Stimulated activated CD8-positive, alpha-beta memory T cell treated with anti-CD3 and anti-CD28 coated beads, Interleukin-12 subunit alpha, Interleukin-12 subunit beta, amount 100 ng/mL, for 4 hours (primary cell): ENCODE results near the gene ITPKB.

ENCODE experiments used
- DNase-seq: peaks from one replicate; pipeline ENCODE4 v3.0.0-alpha.2; 2020; ENCODE audit warnings: low read depth

Gene ITPKB

DNA sequence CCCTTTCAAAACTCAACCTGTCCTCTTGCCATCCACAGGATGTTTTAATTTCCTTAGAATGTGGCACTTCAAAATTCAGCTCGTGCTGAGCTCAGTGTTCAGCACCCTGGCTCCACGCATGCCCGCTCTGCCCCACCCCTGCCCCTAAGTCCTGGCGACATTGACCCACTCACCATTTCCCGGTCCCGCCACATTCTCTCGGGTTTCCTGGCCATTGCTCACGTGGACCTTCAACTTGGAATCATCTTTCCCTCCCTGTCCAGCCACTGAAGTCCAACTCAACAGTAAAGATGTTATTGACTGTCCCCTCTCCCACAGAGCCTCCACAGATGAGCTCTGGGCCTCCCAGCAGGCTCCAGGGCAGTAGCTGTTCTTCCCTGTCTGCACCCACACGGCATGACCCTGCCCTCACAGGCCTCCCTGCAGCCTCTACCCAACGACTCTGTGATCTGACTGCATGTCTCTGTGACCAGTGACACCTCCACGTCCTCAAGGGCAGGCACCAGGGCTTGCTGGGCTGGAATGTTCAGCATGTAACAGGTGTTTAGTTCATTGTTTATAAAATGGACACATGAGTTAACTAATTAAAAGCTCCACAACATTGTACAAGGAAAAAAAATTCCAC lies 53.8 kb downstream of the ITPKB start:
- DNase-seq: no peak

DNA sequence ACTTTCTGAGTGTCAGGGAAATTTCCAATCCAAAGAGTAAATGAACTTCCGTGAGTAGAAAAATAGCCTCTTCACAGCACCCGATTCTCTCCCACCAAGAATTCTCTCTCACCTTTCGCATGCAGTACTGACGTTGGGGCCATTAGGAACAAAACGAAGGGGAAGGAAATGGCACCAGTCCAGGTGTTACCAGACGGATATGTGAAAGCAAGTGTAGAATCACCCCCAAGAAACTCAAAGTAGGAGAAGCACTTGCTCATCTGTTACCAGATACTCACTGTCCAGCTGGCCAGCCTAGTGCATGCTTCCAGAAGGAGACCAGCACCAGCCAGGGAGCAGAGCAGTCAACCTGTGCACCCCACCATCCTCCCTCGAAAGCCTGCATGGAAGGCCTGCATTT lies 55.1 kb downstream of the ITPKB start:
- DNase-seq: no peak

DNA sequence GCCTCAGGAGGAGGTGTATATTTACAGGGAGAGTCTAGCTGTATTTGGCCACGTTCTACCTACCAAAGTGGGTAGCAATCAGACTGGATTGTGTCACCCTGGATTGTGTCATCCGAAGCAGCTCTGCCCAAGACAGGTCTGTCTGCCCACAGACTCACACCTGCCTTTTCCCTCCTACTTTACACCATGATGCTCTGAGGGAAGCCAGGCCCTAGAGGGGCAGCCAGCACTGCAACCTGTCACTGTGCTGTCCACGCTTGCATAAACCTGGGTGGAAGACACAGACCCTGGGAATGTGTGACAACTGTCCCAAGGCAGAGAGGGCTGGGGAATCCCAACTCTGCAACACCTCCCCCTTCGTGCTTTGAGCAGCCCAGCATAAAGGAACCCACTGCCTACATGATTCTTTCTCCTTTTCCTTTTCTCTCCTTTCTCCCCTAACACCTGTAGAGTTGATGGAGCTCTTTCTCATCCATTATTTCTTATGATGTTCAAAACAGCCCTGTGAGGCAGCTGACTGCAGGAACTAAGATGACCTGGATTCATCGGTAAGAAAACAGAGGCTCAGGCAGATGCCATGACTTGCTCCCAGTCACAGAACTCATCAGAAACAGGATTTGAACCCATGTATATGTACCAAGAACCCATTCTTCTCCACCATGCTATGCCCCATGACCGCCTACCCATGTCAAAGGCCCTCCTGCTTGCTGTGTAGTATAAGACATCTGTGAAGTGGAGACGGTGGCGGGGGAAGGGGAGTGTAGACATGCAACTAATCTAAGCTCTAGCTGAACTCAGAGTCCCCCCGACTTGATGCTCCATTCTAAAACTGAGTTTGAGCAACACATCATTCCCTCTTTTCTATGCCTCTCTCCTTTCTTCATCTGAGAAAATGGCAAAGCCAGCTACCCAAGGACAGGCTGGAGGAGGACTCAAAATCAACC lies 55.9 kb downstream of the ITPKB start:
- DNase-seq: no peak

- DNase-seq: no peak
Observed at GRCh38 chr1:226681652-226682493, 57.2 kb downstream of the ITPKB start.

- no peak for DNase-seq
Observed at GRCh38 chr1:226680653-226681052, 58.4 kb downstream of the ITPKB start.

- DNase-seq: peak; percentile 79
Observed at GRCh38 chr1:226679853-226680516, 59.1 kb downstream of the ITPKB start.

- no peak for DNase-seq
Observed at GRCh38 chr1:226679262-226679661, 59.8 kb downstream of the ITPKB start.

- DNase-seq: no peak
Observed at GRCh38 chr1:226678701-226679100, 60.4 kb downstream of the ITPKB start.

DNA sequence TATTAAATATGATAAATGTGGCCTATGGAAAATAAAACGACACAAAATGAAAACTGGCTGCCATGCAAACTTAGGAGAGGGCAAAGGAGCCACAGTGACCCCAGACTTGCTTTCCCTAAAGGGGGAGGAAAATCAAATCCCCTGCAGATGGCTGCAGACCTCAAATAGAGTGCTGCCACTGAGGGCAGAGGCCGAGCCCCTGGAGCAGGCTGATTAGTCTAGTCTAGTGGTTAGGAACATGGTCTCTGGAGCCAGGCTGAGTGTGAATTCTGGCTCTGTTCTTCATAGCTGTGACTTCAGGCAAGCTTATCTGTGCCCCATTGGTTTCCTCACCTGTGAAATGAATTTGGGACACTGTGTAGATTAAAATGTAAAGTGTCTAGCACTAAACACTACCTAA lies 60.8 kb downstream of the ITPKB start:
- DNase-seq: no peak

DNA sequence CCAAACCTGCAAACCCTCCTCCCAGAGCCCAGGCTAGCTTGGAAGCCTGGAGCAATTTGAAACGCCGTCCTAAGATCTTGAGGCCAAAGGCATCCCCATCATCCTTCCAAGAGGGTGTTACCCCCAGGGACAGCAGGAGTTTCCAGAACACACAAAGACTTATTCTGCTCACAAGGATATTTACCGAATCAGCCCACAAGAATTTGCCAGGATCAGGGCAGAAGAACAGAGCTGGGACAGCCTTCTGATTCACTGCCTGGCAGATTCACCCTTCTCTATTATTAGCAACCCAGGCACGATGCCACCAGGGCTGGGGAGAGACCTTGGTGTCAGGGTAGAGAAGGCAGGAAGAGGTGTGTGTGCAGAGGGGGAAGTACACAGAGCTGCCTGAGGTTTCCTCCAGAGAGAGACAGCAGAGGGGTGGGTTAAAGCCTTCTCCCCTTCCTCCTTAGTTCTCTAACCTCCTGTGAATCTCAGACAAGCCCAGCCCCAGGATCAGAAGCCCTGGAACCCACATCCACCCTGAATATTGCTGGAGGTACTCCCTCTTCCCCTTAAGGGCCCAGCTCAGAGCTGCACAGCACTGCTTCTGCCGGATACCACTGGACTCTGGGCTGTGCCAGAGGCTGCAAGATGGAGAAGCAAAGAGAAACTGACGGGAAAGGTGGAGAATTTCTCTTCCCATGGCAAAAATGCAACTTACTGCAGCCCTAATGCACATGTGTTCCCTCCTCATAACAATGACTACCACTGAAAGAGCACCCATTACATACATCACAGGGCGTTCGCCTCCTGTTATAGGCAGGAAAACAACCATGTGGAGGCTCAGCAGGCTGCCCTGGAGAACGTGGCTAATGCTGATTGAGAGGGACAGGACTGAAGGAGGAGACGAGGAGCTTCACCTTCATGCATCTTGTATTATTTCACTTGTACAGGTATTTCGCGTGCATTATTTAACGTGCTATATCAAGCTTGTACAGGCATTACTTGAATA lies 61.8 kb downstream of the ITPKB start:
- peak; percentile 58 for DNase-seq

GRCh38 chr1:226676381-226676780 lies 62.7 kb downstream of the ITPKB start:
- DNase-seq: no peak

- no peak for DNase-seq
Observed at GRCh38 chr1:226675715-226676357, 63.2 kb downstream of the ITPKB start.

DNA sequence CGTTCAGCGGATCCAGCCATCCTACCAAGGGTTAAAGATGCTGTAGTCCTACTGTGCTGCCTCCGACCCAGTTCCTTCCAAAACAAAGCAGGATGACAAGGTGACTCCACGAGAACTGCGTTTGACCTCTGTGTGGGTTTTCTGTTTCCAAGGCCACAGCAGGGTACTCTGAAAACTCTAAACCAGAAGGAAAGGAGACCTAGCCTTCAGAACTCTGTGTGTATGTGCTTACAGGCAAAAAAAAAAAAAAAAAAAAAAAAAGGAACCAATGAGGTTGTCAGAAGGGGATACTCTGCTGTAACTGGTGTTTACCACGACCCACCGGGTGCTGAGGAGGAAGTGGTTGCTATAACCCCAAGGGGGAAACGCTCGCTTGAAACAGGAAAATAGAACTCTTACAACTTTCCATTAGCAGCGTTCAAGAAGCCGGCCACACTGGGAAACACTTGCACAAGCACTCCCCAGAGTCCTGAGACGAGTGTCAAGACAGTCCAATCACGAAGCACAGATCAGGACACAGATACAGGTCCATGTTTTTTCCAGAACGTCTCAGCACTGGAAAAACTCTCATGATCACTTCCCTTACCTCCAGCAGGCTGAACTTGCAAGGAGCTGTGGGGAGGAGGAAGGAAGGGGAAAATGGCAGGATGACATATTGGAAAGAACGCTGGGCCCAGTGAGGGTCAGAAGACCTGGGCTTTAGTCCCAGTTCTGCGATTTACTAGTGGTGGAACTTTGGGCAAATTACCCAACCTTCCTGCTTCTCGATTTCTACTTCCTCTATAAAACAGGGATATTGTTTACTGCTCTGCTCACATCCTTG lies 64.0 kb downstream of the ITPKB start:
- peak; percentile 60 for DNase-seq

DNA sequence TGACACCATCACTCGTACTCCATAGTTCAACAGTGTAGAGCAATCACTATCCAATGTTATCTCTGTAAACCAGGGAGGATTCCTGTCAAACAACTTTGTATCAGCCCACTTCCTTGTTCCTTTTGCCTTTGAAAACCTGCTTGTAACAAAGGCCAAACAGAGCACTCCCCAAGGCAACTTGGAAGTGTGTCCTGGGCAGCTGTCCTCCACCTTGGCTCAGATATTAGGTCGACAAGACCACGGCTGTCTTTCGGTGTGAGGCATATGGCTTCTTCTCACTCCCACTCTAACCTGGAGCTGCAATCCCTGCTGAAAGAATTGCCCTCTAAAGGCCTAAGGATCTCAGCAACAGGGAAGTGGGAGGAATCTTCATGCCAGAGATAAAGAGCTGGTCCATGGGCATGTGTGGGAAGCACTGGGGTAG lies 66.7 kb downstream of the ITPKB start:
- no peak for DNase-seq

DNA sequence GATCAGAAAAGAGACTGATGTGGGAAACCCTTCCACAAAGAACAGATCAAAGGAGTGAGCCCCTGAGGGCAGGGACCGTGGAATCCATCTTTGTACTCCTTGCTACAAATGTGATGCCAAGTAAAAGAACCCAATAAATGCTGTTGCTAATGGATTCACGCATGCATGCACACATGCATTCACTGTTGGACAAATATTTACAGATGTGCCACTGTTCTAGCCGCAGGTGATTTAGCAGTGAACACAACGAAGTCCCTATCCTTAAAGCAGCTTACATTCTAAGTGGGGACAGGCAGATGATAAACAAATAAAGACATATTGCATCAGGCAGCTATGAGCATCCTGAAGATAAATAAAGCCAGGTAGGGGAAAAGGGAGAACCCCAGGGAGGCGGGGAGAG lies 67.8 kb downstream of the ITPKB start:
- DNase-seq: no peak

DNA sequence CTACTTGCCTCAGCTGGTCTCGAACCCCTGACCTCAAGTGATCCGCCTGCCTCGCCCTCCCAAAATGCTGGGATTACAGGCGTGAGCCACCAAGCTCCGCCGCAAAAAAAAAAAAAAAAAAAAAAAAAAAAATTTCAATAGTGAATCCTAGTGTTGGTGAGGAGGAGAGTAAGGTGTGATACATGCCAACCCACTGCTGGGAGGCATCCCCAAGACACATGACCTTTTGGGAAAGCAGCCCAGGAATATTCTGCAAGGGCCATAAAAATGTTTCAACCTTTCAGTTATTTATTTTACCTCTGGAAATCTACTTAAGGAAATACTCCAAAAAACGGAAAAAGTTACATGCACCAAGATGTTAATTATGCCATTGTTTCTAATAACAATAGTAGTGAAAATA lies 69.0 kb downstream of the ITPKB start:
- no peak for DNase-seq

DNA sequence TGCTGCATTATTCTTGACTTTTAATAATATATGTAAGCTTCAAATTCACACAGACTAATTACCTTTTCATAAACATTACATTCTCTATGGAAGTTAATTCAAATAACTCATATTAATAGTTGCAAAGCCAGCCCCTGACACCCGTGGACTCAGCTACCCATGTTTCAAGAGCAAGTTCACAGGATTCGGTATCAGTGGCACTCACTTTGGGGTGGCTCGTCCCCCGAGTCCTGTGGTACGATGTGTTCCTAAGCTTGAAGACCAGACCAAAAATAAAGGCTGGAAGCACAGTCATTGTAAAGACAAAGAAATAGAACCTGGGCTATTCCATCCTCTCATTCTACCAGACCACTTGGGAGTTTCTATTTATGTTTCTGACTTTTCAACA lies 70.9 kb downstream of the ITPKB start:
- DNase-seq: no peak

GRCh38 chr1:226666692-226667091 lies 72.4 kb downstream of the ITPKB start:
- DNase-seq: no peak

- no peak for DNase-seq
Observed at GRCh38 chr1:226666164-226666506, 72.9 kb downstream of the ITPKB start.
